PFSK-1 (cell line): Measurements from ENCODE around the gene TMEM174.

ENCODE experiments used
- FOXP2 ChIP-seq: optimal IDR thresholded peaks from 2 replicates; pipeline ENCODE3; 2011; ENCODE audit warnings: borderline replicate concordance, control low read depth, inconsistent platforms; ENCODE audit not compliant: insufficient read depth; ENCODE audit errors: extremely low read length, extremely low read depth
- POLR2AphosphoS5 ChIP-seq: IDR thresholded peaks from 2 replicates; pipeline ENCODE4 v1.6.1; 2012; ENCODE audit warnings: low read depth, mild to moderate bottlenecking, control low read depth, low read length, moderate library complexity
- REST ChIP-seq, 2 experiments: IDR thresholded peaks; 2 replicates each; pipeline versions ENCODE4 v1.6.1 to v1.8.0; 2011 to 2012; ENCODE audit warnings: low read depth in 2 of 2, low read length in 2 of 2, control low read depth in 1 of 2, inconsistent platforms in 1 of 2, mild to moderate bottlenecking in 1 of 2, moderate library complexity in 1 of 2; ENCODE audit not compliant: insufficient read depth in 1 of 2
- SIN3A ChIP-seq: IDR thresholded peaks from 2 replicates; pipeline ENCODE4 v1.6.1; 2012; ENCODE audit warnings: mild to moderate bottlenecking, low read length, moderate library complexity, borderline replicate concordance; ENCODE audit not compliant: insufficient read depth

GRCh38 chr5:73126957-73127356 lies 46.0 kb upstream of the TMEM174 start:
- TF ChIP-seq FOXP2 (no peak), SIN3A (no peak), POLR2AphosphoS5 (no peak), REST (IDR thresholded peaks at IDR 0.05; ENCODE audit: insufficient read depth in 1 of 2, low read depth in 2 of 2, low read length in 2 of 2) (no peak)
